T47D (cell line): ENCODE results near the gene EPSTI1.

Experiments
- DNase-seq, 2 experiments: peaks; one replicate each; pipeline versions ENCODE4 v3.0.0 to v3.0.0-alpha.2; 2011 to 2012; ENCODE audit warnings: low read depth in 1 of 2, low spot score in 1 of 2
- JUND ChIP-seq: IDR thresholded peaks from 2 replicates; pipeline ENCODE4 v1.6.1; 2012; ENCODE audit warnings: low read depth
- in situ Hi-C: cut with HindIII; loops from 2 replicates; pipeline ENCODE4 v1.10.0; 2016; ENCODE audit warnings: low sequenced_read_pairs, low pct_unique_long_range_greater_than_20kb

The EPSTI1 gene

DNA sequence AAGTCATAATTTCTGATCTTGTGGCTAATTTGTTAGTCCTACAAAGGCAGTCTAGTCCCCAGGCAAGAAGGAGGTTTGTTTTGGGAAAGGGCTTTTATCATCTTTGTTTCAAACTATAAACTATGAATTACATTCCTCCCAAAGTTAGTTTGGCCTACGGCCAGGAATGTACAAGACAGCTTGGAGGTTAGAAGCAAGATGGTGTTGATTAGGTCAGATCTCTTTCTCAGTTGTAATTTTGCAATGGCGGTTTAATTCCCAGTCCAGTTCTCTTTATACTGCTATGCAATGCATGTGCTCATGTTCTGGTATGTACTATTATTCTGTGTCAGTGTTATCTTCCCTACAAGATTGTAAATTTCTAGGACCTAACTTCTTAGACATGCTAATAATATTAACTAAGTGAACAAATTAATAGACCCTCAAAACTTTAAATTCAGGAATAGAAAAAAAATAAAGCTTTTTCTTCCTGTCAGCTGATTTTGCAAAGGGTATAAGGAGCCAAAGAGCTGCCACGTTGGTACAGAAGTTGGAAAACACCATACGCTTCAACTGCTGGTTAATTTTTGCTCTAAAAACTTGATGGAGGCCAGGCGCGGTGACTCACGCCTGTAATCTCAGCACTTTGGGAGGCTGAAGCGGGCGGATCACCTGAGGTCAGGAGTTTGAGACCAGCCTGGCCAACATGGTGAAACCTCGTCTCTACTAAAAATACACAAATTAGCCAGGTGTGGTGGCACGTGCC, 30.1 kb upstream of the EPSTI1 start:
- in situ Hi-C loops: no loop called here
- DNase-seq: no peak
- TF ChIP-seq JUND: no peak

DNA sequence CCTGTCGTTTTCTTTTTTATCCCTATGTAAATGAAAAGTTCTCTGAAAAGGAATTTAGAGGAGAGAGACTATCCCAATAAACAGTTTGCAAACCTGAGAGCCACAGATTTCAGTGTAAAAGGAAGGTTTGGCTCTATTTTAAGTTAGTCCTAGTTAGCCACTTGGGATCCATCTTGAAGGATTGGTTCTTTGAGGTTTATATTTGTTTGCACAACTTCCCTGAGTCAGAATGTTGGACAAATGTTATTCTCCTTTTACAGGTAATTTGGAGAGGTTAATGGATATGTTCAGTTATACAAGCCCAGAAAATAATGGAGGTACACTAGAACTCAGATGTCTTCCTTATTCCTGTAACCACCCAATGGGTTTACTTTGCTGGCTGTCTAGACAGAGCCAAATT, 28.8 kb upstream of the EPSTI1 start:
- in situ Hi-C loops: no loop called here
- no peak for DNase-seq
- TF ChIP-seq JUND: no peak

DNA sequence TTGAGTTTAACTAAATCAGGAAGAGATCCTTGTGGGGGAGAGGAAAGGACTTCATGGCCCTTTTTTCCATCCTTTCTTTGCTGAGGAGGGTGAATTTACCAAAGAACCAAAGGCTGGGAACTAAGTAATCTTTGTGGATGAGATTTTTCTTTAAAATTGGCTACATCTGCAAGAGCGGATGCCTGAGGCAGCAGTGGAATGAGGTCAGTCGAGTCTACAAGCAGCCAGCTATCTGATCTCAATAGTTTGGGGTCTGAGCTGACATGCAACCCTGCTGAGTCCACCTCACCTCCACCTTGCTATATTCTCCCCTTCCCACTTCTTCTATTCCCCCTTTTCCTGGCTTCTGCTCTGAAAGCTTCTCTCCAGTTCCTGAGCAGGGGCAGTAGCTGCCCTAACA, 27.8 kb upstream of the EPSTI1 start:
- in situ Hi-C loops: no loop called here
- no peak for TF ChIP-seq JUND
- no peak for DNase-seq

DNA sequence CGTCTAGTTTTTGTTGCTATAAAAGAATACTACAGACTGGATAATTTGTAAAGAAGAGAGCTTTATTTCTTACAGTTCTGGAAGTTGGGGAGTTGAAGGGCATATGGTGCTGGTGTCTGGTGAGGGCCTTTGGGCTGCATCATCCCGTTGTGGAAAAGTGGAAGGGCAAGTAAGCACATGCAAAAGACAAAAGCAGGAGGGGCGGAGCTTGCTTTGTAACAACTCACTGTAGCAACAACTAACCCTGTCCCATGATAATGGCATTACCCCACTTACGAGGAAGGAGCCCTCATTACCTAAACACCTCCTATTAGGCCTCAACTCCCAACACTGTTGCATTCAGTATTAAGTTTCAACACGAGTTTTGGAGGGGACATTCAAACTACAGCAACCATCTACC, 24.2 kb upstream of the EPSTI1 start:
- no peak for DNase-seq
- TF ChIP-seq JUND: no peak

DNA sequence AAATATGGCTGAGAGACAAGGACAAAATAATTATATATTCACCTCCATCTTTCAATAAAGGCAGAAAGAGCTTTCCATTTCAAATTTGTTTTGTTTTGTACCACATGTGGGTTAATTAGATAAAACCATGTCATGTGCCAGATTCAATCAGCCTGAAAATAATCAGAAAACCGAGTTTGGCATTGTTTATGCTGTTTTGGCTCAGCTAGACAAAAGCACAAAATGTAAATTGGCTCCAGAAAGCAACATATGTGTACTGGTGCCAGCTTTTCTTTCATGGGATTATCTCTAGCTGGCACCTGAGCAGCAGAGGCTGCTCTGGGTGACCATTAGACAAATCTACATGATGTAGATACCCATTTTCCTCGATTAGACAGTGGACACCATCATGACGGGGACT, 22.1 kb upstream of the EPSTI1 start:
- no peak for DNase-seq
- in situ Hi-C loops: no loop called here
- TF ChIP-seq JUND: no peak

More for the DNA sequence above, 24.2 kb upstream of the EPSTI1 start:
- in situ Hi-C loops: no loop called here

DNA sequence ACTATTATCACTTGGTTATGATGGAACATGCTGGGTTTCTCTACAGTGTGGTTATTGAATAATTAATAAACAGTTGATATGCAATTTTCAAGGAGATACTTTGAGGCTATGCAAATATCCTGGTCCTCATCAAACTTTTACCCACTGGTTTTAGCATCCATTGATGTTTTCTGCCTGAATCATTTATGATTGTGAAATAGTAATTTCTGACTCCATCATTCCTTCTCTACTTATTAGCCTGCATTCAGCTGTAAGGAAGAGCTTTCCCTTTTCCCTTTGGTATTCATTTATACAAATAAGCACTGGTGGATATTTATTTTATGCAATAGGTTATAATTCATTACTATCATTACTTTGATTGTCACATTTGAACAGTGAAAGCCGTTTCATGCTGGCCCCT, 17.5 kb upstream of the EPSTI1 start:
- in situ Hi-C loops: no loop called here
- TF ChIP-seq JUND: no peak
- DNase-seq: no peak

DNA sequence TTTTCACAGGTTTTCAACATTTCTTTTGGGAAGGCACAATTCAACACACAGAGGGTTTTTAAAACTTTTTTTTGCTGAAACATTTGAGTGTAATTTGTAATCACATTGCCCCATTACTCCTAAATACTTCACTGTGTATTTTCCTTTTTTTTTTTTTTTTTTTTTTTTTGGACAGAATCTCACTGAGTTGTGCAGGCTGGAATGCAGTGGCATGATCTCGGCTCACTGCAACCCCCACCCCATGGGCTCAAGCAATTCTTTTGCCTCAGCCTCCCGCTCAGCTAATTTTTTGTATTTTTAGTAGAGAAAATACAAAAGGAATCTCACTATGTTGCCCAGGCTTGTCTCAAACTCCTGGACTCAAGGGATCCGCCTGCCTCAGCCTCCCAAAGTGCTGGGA, 16.6 kb upstream of the EPSTI1 start:
- no peak for TF ChIP-seq JUND
- in situ Hi-C loops: no loop called here
- DNase-seq: no peak

DNA sequence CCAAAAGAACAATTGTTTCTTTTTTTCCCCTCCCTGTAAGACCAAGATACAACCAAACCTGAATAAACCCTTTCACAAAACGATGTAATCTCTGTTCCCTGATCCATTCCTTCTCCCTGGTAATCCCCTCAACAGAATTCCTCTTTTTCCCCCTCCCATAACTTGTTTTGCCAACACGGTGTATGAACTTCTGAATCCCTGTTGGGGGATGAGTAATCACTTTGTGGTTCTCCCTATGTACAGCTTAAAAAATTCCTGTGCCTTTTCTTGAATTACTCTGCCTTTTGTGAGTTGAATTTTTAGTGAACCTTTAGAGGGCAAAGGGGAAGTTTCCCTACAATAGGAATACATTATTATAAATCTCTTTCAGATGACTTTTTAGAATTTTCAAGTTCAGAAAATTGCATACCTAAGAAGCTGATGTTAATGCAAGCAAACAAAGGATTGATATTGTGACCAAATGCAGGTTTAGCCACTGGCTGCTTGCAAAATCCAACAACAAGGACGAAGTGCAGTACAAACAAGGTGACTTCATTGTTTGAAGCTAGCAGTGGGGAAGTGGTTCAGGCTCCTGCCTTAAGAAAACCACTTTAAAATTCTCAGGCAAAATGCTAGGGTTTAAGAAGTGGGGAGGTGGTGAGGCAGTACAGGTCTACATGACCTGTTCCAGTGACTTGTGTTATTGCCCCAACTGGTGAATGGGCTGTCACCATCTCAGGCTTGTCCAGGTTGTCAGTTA, 15.0 kb upstream of the EPSTI1 start:
- in situ Hi-C loops: no loop called here
- DNase-seq: no peak

DNA sequence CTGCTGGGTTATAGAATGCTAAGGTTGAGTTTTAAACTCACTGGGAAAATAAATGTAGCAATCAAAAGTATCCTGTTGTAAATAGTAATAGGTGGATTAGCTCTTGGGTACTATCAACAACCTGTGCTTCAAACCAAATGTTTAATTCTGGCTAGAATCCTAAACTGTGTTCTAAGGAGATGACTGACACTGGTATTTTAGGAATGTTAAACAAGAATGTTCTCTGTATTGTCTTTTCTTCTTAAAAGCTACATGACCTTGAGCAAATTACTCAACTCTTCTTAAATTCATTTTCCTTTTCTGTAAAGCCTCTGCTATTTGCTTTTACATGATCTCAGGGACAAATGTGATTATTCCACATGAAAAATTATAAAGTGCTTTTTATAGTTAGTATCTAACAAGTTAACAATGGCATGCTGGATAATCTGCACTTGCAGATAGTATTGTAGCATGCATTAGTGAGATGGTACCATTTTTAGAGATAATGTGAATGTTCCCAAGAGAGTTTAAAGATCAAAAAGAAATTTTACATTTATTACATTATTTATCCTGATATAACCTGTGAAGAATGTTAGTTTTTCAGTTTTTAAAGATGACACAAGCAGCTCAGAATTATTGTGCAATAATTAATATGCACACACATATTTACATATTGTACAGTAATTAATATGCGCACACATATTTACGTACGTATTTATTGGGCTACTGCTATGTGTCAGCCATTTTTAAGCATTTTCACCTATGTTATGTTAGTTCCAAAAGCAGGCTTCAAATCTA, 13.6 kb upstream of the EPSTI1 start:
- no peak for TF ChIP-seq JUND
- in situ Hi-C loops: no loop called here
- DNase-seq: no peak

More for the DNA sequence above, 15.0 kb upstream of the EPSTI1 start:
- no peak for TF ChIP-seq JUND

DNA sequence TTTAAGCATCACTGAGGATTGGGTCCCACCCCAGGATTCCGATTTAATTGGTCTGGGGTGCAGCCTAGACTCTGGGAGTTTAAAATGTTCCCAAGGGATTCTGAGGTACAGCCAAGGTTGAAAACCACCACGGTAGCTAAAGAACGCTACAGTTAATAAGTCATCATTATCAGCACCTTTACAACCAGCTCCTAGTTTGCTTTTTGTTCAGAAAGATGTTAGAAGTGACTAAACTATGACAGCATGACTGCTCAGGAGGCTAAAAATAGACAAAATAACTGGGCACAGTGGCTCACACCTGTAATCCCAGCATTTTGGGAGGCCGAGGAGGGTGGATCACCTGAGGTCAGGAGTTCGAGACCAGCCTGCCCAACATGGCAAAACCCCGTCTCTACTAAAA, 11.7 kb upstream of the EPSTI1 start:
- DNase-seq: no peak
- TF ChIP-seq JUND: no peak
- in situ Hi-C loops: no loop called here

DNA sequence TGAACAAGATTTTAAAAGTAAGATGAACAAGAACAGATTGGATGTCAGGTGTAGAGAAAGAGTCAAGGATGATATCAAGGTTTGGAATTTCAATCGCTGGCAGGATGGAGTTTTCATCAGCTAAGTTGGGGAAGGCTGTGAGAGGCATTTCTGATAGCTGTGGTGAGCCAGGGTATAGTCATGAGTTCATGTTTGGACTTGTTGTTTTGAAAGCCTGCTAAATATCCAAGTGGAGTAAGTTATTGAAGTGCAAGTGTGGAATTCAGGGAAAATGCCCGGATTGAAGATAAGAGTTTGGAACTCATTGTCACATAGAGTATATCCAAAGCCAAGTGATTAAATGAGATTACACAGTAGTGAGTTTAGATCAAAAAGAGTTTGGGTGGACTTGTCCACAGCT, 11.0 kb upstream of the EPSTI1 start:
- in situ Hi-C loops: no loop called here
- no peak for DNase-seq
- TF ChIP-seq JUND: no peak

DNA sequence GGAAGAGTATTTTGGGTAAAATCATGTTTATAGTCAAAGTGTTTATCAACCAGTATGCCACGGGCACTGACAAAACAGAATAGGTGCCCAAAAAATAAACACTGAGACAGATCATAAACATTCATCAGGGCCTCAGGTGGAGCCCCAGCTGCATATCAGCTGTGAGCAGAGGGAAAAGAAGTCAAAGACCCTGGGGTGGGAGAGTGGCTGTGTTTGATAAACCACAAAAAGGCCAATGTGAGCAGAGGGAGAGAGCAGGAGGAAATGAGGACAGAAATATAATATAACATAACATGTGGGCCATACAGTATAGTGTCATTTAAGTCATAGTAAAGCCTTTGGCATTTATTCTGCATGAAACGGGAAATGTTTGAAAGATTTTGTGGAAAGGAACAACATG, 10.0 kb upstream of the EPSTI1 start:
- no peak for TF ChIP-seq JUND
- in situ Hi-C loops: no loop called here
- DNase-seq: no peak

DNA sequence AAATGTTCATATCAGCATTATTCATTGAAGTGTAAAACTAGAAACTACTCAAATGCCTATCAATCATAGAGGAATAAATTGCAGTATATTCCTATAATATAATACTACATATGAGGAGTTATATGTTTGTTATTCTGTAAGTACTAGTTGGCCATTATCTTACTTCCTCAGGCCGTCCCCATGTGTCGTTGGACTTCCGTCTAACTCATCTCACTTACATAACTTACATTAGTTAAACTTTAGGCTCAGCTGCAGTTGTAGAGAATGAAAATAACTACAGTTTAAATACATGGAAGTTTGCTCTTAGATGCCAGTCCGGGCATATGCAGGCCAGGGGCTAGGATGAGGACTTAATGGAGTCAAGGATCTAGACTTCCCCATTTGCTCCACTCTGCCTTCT, 8.6 kb upstream of the EPSTI1 start:
- TF ChIP-seq JUND: no peak
- no peak for DNase-seq
- in situ Hi-C loops: no loop called here
